Ishikawa (cell line): ENCODE results near the gene HERC4.

Experiments
- CEBPB ChIP-seq: IDR thresholded peaks from 2 replicates; pipeline ENCODE4 v1.6.1; 2012
- CREB1 ChIP-seq: IDR thresholded peaks from 2 replicates; pipeline ENCODE4 v1.6.1; 2012; ENCODE audit warnings: low read depth
- EP300 ChIP-seq: IDR thresholded peaks from 2 replicates; pipeline ENCODE4 v1.6.1; 2012; ENCODE audit warnings: borderline replicate concordance
- FOXM1 ChIP-seq: IDR thresholded peaks from 2 replicates; pipeline ENCODE4 v1.6.1; 2012; ENCODE audit warnings: low read depth, borderline replicate concordance
- NFIC ChIP-seq: IDR thresholded peaks from 2 replicates; pipeline ENCODE4 v1.6.1; 2012
- RAD21 ChIP-seq: IDR thresholded peaks from 2 replicates; pipeline ENCODE4 v1.6.1; 2012; ENCODE audit warnings: low read depth
- YY1 ChIP-seq: IDR thresholded peaks from 2 replicates; pipeline ENCODE4 v1.6.1; 2012; ENCODE audit warnings: low read depth
- TF ChIP-seq, protein P1 (sequence below): IDR thresholded peaks from 2 replicates; pipeline ENCODE4 v1.6.1; 2012
- TF ChIP-seq, protein P2 (sequence below): IDR thresholded peaks from 2 replicates; pipeline ENCODE4 v1.6.1; 2012

DNA sequence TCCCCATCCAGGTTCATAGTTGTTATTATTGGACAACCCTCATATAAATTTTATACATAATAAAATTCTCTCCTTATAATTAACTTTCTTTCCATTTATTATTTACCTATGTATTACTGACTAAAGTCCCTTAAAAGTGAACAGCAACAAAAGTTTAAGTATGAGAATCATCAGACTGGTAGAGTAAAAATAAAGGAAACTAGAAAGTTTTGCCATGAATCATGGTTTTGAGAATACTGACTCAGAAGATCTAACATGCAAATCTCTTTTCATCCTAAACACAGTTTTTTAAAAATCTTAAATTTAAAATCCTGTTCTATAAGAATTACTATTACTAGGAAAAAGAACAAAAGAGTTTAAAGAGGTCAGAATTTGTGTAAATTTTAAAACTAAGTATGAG is 32.1 kb downstream of the HERC4 start:
- TF ChIP-seq RAD21 = no peak
- TF ChIP-seq CREB1 = no peak
- TF ChIP-seq YY1 = no peak
- TF ChIP-seq, protein P1, sequence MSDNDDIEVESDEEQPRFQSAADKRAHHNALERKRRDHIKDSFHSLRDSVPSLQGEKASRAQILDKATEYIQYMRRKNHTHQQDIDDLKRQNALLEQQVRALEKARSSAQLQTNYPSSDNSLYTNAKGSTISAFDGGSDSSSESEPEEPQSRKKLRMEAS = no peak
- no peak for TF ChIP-seq EP300
- TF ChIP-seq, protein P2, sequence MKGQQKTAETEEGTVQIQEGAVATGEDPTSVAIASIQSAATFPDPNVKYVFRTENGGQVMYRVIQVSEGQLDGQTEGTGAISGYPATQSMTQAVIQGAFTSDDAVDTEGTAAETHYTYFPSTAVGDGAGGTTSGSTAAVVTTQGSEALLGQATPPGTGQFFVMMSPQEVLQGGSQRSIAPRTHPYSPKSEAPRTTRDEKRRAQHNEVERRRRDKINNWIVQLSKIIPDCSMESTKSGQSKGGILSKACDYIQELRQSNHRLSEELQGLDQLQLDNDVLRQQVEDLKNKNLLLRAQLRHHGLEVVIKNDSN = no peak
- TF ChIP-seq CEBPB = no peak
- TF ChIP-seq NFIC = no peak
- no peak for TF ChIP-seq FOXM1
